ENCODE data around the gene P2RY2. TPM values are rescaled to one million over a fixed set of nuclear protein-coding genes. Genes with fewer than 3 reads are reported as not detected.
"Not testable (repeated sequence)": the region's sequence is repeated elsewhere in the genome, so short reads cannot be mapped to it uniquely, and the experiment has no call there.

The P2RY2 gene
- total RNA-seq, 1 donor from 2014 or later, result 6.5 TPM

DNA sequence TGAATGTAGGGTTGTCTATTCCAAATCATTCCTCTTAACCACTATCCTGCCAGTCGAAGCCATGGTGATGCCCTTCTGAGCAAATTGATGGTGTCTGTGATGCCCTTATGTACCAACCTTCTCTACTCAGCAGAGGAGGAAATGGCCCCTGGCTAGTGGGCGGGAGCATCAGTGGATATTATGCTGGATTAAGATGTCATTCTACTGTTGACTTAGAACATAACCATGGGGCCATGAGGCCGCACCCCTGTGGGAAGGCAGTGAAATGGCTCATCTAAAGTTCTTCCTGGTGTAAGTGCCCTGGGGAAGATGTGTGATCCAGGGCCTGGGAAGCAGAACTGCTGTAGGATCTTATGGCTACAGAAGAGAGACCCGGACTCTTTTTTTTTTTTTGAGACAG, 20.7 kb upstream of the P2RY2 start:
- Histone ChIP-seq H3K36me3 (no peaks in the 10 kb centered on the region), H3K4me1 (peaks cover 22% of the 10 kb centered on the region), H3K4me3 (no peak overlapping the region), H3K27ac (no peak overlapping the region), H3K9me3 (no peaks in the 10 kb centered on the region), H3K27me3 (ENCODE audit: low read depth) (no peaks in the 10 kb centered on the region)
- TF ChIP-seq, protein P1, sequence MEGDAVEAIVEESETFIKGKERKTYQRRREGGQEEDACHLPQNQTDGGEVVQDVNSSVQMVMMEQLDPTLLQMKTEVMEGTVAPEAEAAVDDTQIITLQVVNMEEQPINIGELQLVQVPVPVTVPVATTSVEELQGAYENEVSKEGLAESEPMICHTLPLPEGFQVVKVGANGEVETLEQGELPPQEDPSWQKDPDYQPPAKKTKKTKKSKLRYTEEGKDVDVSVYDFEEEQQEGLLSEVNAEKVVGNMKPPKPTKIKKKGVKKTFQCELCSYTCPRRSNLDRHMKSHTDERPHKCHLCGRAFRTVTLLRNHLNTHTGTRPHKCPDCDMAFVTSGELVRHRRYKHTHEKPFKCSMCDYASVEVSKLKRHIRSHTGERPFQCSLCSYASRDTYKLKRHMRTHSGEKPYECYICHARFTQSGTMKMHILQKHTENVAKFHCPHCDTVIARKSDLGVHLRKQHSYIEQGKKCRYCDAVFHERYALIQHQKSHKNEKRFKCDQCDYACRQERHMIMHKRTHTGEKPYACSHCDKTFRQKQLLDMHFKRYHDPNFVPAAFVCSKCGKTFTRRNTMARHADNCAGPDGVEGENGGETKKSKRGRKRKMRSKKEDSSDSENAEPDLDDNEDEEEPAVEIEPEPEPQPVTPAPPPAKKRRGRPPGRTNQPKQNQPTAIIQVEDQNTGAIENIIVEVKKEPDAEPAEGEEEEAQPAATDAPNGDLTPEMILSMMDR (IDR thresholded peaks at IDR 0.05), result no peak
- no peak for ATAC-seq
- intact Hi-C loops (cut with DNase I), result no loop called here
- DNase-seq, result peak; percentile 15

DNA sequence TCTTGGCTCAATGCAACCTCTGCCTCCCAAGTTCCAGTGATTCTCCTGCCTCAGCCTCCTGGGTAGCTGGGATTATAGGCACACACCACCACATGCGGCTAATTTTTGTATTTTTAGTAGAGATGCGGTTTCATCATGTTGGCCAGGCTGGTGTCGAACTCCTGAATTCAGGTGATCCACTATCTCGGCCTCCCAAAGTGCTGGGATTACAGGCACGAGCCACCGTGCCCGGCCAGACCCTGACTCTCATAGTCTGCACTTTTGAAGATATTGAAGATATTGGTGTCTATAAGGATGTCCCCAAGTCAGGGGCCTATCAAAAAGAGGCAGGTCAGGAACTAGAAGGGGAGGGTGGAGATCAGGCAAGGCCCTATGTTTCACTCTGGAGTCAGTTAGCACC, 20.3 kb upstream of the P2RY2 start:
- H3K27me3 ChIP-seq (ENCODE audit: low read depth); H3K4me3 ChIP-seq; intact Hi-C loops (cut with DNase I); ATAC-seq; H3K36me3 ChIP-seq; H3K9me3 ChIP-seq; H3K27ac ChIP-seq: not testable (repeated sequence)
- H3K4me1 ChIP-seq, result peaks cover 22% of the 10 kb centered on the region
- DNase-seq, result peak; percentile 1

DNA sequence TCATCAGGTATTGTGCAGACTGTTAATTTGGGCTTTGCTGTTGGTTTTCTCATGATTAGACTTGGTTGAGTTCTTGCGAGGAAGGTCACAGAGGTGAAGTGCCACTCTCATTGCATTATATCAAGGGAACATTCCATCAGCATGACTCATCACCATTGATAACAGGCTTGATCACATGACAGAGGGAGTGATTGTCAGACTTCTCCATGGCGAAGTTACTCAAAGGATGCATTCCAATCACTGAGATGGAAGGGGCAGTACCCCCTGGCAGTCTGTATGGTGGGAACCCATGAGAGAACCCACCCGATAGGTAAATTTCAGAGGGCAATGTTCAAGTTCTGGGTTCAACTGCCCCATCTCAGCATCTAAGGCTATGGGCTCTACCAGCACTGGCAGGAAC, 19.4 kb upstream of the P2RY2 start:
- TF ChIP-seq, protein P1 (IDR thresholded peaks at IDR 0.05), result no peak
- ATAC-seq (peak in 1 of 2 donors; percentile 52), DNase-seq (no peak)
- Histone ChIP-seq H3K4me3 (no peak overlapping the region), H3K9me3 (no peaks in the 10 kb centered on the region), H3K27me3 (ENCODE audit: low read depth) (no peaks in the 10 kb centered on the region), H3K27ac (no peak overlapping the region), H3K36me3 (no peaks in the 10 kb centered on the region), H3K4me1 (peaks cover 26% of the 10 kb centered on the region)
- intact Hi-C loops (cut with DNase I), result no loop called here

DNA sequence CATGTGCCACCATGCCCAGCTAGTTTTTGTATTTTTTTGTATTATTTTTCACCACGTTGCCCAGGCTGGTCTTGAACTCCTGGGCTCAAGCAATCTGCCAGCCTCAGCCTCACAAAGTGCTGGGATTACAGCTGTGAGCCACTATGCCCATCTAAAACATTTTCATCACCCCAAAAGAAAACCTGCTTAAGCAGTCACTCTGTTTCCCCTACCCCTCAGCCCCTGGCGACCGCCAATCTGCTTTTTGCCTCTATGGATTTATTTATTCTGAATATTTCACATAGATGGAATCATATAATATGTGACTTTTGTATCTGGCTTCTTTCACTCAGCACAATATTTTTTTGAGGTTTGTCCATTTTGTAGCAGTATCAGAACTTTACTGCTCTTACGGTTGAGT, 18.6 kb upstream of the P2RY2 start:
- no peaks in the 10 kb centered on the region for H3K9me3 ChIP-seq
- no peak for ATAC-seq
- intact Hi-C loops (cut with DNase I), result no loop called here
- no peaks in the 10 kb centered on the region for H3K36me3 ChIP-seq
- no peak overlapping the region for H3K27ac ChIP-seq
- peak; percentile 10 for DNase-seq
- TF ChIP-seq, protein P1 (IDR thresholded peaks at IDR 0.05), result no peak
- peaks cover 29% of the 10 kb centered on the region for H3K4me1 ChIP-seq
- H3K4me3 ChIP-seq, result no peak overlapping the region
- no peaks in the 10 kb centered on the region for H3K27me3 ChIP-seq (ENCODE audit: low read depth)

DNA sequence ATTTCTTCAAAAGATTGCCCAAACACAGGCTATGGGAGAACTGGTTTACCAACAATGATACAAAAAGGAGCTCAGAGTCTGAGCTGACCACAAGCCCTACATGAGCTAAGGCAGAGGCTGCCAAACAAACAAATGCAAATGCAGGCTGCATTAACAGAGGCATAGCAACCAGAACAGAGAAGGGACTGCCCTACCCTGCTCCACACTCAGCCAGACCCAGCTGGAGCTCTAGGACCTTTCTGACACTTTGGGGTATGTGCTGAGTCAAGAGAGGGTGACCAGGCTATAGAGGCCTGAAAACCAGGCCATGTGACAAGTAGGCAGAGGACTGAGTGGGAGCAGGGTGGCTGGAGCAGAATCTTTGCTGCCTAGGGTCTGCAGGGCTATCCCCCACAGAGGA, 17.8 kb upstream of the P2RY2 start:
- no peaks in the 10 kb centered on the region for H3K36me3 ChIP-seq
- no peaks in the 10 kb centered on the region for H3K27me3 ChIP-seq (ENCODE audit: low read depth)
- TF ChIP-seq, protein P1 (IDR thresholded peaks at IDR 0.05), result no peak
- H3K9me3 ChIP-seq, result no peaks in the 10 kb centered on the region
- DNase-seq, result peak; percentile 45
- peak; percentile 46 to 48 for ATAC-seq
- peak overlapping the region; percentile 69 for H3K27ac ChIP-seq
- intact Hi-C loops (cut with DNase I), result no loop called here
- peaks cover 33% of the 10 kb centered on the region for H3K4me1 ChIP-seq
- H3K4me3 ChIP-seq, result no peak overlapping the region

DNA sequence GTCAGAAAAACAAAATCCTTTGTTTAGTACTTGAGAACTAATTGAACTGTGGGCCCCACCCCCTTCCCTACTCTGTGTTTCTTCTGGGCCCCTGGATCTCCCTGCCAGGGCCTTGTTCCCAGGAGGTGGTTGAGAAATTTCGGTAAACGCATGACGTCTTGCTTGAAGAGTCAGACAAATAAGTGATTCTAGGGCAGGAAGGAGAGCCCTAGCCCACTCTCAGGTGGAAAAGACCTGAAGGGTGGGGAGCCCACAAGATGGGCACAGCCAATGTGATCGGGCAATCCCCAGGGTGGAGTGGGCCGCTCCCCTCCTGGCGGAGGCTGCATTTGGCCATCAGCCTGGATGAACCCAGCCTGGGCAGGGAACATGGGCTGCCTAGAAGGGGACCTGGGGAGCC, 16.8 kb upstream of the P2RY2 start:
- Histone ChIP-seq H3K36me3 (no peaks in the 10 kb centered on the region), H3K4me3 (no peak overlapping the region), H3K27ac (peak overlapping the region; percentile 69), H3K9me3 (no peaks in the 10 kb centered on the region), H3K4me1 (peaks cover 39% of the 10 kb centered on the region), H3K27me3 (ENCODE audit: low read depth) (no peaks in the 10 kb centered on the region)
- intact Hi-C loops (cut with DNase I), result no loop called here
- ATAC-seq (peak; percentile 86 to 94), DNase-seq (peak; percentile 79)
- TF ChIP-seq, protein P1 (IDR thresholded peaks at IDR 0.05), result no peak

All from lower lobe of right lung (tissue), 2 donors.